KOPT-K1 (cell line): ENCODE data around the gene IDH2.
"Not testable (repeated sequence)": the region's sequence is repeated elsewhere in the genome, so short reads cannot be mapped to it uniquely, and the experiment has no call there.

Experiments
- H3K27ac ChIP-seq: fragments of 200-600 bp; sonication (generic); 2 replicates; pipeline ENCODE4 v1.5.1; 2016; ENCODE audit warnings: antibody characterized with exemption, mild to moderate bottlenecking, low read depth, low read length; ENCODE audit not compliant: poor library complexity, severe bottlenecking
- H3K36me3 ChIP-seq: fragments of 200-600 bp; sonication (generic); 2 replicates; pipeline ENCODE4 v1.5.1; 2017; ENCODE audit warnings: antibody characterized with exemption, mild to moderate bottlenecking, low read length, moderate library complexity; ENCODE audit not compliant: insufficient read depth
- H3K9me3 ChIP-seq: fragments of 200-600 bp; sonication (generic); 2 replicates; pipeline ENCODE4 v1.5.1; 2017; ENCODE audit warnings: antibody characterized with exemption, low read length, mild to moderate bottlenecking; ENCODE audit not compliant: insufficient read depth, poor library complexity, severe bottlenecking

The IDH2 gene

DNA sequence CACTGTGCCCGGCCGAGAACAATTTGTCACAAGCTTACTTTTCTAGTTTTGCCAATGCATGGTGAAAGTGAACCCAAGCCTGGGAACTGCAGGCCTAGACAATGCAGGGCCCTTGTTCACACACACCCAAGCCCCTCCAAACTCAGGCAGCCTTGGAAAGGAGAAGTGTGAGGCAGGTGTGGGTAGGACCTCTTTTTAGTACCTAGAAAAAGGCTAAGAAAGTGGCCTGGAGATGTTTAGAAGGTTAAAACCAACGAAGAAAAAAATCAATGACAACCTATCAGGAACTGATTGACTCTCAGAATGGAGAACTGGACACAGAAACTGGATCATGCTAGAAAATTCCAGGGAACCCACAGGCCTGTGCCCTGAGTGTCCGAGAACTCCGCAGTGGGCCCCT is 18.8 kb downstream of the IDH2 start:
- H3K27ac ChIP-seq = no peak overlapping the region
- peaks cover 95% of the 10 kb centered on the region for H3K36me3 ChIP-seq
- no peaks in the 10 kb centered on the region for H3K9me3 ChIP-seq

DNA sequence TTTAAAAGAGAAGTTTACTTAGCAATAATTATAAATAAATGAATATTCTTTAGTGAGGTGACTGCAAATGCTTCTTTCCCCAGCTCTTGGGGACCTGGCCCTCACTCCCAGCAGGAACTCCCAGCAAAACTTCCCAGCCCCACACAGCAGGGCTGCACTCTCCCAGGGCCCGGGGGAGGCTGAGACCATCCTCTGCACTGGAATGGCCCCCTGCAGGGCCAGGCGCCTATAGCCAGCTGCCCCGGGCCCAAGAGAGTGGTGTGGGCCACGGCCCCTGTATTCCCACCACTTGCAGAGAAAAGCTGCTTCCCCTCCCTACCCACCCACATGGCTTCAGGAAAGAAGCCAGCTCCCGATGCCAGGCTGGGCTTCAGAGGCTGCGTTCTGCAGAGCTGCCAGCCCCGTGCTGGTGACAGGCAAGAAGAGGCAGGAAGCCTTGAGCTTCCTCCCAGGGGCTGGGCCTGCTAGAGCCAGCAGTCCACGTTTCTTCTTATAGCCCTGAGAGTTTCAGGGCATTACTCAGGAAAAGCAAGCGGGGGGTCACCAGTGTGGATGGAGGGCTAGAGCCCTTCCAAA is 20.0 kb downstream of the IDH2 start:
- no peak overlapping the region for H3K27ac ChIP-seq
- H3K36me3 ChIP-seq = peaks cover 91% of the 10 kb centered on the region
- H3K9me3 ChIP-seq = no peaks in the 10 kb centered on the region

DNA sequence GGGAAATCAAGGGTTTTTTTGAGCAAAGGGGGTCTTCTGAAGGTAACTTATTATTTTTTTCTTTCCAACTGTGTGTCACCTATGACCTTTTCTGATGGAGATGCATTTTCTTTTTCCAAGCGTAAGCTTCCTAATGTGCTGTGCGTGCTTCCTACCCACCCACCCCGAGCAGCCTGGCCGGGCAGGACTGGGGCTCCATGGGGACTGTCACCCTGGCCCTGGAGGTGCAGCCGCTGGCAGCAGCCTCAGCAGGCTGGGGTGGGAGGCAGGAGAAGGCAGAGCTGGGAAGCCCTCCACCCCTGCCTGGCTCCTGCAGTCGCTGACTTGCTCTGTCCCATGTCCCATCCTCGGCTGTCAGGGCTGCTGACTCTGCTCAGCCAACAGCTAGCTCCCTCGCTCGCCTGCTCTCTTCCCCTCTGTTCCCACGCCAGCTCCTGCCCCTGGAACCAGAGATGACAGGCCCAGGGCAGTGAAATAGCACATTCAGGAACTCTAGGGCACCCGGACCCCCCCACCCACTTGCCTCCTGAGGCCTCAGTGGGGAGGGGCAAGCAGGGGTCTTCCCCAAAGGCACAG is 21.4 kb downstream of the IDH2 start:
- Histone ChIP-seq H3K9me3 (no peaks in the 10 kb centered on the region), H3K27ac (no peak overlapping the region), H3K36me3 (peaks cover 83% of the 10 kb centered on the region)

DNA sequence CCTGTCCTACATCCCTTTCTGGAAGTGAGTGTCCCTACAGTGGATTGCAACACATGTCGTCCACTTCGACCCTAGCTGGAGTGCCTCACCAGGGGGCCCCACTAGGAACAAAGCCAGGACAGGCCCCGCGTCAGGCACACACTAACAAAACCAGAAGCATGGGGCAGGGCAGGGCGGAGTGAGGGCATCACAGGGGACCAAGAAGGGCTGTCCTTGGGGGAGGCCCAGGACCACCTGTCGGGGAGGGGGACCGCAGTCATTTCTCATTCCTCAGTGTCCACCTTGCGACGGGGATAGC is 21.9 kb downstream of the IDH2 start:
- Histone ChIP-seq H3K36me3 (peaks cover 83% of the 10 kb centered on the region), H3K9me3 (no peaks in the 10 kb centered on the region)

DNA sequence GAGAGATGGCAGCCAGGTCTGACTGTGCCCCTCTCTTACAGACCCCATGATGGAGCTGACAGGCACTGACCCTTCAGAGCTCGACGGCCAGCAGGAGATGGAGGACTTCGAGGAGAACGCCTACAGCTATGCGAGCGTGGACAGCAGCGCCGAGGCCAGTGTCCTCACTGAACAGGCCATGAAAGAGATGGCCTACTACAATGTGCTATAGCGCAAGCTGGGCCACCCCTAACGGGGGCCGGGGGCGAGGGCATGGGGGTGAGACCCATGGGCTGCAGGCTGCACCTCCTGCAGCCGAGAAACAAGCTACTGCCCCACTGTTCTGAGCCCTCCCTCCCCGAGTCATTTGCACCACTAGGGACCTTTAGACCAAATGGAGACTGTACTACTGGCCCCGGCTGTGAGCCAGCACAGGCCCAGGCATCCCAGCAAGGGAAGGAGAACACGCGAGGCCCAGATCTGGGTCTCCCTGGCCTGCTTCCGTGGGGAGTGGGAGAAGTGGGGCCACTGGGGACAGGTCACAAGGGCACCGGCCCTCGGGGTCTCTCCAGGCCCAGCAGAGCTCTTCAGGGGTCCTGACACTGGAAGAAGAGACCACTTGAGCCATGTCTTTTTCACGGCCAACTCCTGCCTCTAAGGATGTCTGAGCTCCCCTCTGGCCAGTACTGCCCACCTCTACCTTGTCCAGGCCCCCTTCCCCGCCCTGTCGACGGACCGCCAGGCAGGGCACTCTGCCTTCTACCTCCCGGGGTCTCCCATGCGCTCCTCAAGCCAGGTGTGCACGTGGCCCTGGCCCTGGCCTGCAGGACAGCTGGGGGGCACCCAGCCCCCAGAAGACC is 22.4 kb downstream of the IDH2 start:
- Histone ChIP-seq H3K9me3 (no peaks in the 10 kb centered on the region), H3K27ac (no peak overlapping the region), H3K36me3 (peaks cover 83% of the 10 kb centered on the region)

More for the DNA sequence above, 21.9 kb downstream of the IDH2 start:
- H3K27ac ChIP-seq = no peak overlapping the region

DNA sequence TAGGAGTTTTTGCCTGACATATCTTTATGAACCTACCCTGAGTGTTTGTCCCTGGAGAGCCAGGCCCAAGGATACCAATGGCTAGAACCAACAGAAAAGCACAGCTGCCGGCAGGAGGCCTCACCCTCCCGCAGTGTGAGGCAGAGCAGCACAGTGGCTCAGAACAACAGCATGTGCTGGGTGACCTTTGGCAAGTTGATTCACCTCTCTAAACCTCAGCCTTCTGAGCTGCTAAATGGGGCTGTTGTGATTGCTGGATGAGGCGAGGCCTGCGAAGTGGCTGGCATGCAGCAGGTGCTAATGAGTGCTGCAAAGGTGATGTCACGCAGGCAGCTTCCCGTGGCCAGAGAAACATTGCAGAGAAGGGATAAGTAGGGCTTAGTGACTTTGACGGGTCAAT is 23.3 kb downstream of the IDH2 start:
- Histone ChIP-seq H3K36me3 (peaks cover 83% of the 10 kb centered on the region), H3K9me3 (no peaks in the 10 kb centered on the region), H3K27ac (no peak overlapping the region)

DNA sequence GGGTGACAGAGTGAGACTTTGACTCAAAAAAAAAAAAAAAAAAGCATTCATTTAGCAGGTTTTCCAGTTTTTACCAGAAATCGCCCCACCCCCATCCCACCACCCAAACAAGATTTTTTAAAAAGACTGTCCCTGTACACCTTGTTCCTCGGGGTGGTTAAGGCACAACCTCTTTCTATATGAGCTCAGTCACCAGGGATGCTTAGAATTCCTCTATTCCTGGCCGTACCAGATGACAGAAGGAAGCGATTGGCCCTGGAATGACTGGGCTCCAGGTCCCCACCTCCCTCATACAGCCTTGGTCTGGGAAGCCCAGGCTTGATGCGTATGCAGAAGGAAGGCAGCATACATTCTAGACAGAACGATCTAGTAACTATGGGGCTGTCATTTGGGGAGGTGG is 25.6 kb downstream of the IDH2 start:
- Histone ChIP-seq H3K36me3 (peaks cover 87% of the 10 kb centered on the region), H3K27ac (no peak overlapping the region), H3K9me3 (no peaks in the 10 kb centered on the region)

DNA sequence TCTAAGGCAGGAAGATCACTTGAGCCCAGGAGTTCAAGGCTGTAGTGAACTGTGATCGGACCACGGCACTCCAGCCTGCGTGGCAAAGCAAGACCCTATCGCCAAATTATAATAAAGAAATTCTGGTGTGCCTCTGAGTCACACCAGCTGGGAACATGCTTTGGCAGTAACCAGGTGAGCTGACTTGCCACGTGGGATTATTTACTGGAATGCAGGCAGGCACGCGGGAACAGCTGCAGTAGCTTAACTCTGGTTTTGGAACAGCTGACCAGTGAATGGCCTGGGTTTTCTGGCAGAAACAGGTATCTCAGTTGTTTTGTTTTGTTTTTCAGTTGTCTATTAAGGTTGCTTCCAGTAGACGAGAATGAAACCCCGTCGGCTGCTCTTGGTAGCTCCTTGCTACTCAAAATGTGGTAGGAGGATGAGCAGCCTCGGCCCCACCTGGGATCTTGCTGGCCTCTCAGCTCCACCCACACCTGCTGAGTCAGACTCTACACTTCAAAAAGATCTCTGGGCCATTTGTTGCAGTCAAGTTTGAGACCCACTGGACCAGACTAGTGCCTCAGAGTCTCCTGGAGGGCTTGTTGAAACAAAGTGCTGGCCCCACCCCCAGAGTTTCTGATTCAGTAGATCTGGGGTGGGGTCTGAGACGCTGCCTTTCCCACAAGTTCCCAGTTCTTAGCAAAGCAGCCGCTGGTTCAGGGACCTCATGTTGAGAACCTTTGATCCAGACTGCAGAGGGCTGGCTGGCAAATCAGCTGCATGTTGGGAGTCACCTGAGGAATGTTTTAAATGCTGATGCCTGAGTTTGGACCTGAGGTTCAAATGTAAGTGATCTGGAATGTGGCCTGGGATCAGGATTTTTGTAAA is 26.6 kb downstream of the IDH2 start:
- peaks cover 76% of the 10 kb centered on the region for H3K36me3 ChIP-seq
- H3K9me3 ChIP-seq = no peaks in the 10 kb centered on the region
- H3K27ac ChIP-seq = no peak overlapping the region

DNA sequence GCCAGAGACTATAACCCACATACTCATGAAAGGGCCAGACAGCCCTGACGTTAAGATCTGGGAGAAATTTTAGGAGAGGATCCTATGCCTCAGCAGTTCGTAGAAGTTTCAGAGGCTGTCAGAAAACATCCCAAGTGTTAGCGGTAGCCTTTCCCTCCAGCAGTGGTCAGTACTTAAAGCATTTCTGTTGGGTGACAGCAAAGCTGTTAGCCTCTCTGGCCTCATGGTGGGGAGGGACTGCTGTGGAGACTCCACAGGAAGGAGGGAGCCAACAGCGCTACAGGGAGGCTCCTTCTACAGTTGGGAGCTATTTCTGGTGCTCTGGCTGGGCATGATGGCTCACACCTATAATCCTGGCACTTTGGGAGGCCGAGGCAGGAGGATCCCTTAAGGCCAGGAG is 27.4 kb downstream of the IDH2 start:
- Histone ChIP-seq H3K9me3 (no peaks in the 10 kb centered on the region), H3K27ac (no peak overlapping the region), H3K36me3 (peaks cover 69% of the 10 kb centered on the region)

DNA sequence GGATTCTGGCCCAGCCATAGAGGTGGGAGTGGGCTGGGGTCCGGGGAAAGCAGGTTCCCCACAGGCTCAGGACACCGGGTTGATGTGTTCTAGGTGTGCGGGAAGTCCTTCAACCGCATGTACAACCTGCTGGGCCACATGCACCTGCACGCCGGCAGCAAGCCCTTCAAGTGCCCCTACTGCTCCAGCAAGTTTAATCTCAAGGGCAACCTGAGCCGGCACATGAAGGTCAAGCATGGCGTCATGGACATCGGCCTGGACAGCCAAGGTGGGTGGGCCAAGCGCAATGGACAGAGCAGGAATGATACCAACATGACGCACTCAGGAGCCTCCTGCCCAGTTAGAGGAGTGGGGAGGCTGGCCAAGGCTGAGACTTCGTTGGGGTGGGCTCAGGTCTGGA is 28.2 kb downstream of the IDH2 start:
- H3K36me3 ChIP-seq = peaks cover 68% of the 10 kb centered on the region
- H3K27ac ChIP-seq = no peak overlapping the region
- no peaks in the 10 kb centered on the region for H3K9me3 ChIP-seq

DNA sequence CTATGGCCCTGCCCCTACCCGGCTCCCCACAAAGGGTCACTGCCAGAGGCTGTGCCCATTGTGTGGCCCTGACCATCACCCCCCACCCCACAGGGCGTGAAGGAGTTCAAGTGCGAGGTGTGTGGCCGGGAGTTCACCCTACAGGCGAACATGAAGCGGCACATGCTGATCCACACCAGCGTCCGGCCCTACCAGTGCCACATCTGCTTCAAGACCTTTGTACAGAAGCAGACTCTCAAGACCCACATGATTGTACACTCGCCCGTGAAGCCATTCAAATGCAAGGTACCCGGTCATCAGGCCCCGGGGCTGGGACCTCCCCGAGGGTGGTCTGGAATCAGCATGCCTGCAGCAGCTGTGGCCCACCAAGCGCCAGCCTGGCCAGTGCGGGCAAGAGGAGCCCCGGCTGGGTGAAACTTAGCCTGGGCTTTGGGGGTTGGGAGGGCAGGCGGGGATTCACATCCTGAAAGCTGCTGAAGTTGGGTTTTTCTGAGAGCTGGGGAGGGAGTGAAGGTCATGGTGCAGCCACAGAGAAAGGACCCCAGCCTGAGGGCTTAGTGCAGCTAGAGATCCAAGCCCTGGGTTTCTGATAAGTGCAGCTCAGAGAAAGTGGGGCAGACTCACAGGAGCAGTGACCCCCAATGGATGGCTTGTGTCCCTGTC is 29.2 kb downstream of the IDH2 start:
- Histone ChIP-seq H3K9me3 (no peaks in the 10 kb centered on the region), H3K27ac (no peak overlapping the region), H3K36me3 (peaks cover 67% of the 10 kb centered on the region)

DNA sequence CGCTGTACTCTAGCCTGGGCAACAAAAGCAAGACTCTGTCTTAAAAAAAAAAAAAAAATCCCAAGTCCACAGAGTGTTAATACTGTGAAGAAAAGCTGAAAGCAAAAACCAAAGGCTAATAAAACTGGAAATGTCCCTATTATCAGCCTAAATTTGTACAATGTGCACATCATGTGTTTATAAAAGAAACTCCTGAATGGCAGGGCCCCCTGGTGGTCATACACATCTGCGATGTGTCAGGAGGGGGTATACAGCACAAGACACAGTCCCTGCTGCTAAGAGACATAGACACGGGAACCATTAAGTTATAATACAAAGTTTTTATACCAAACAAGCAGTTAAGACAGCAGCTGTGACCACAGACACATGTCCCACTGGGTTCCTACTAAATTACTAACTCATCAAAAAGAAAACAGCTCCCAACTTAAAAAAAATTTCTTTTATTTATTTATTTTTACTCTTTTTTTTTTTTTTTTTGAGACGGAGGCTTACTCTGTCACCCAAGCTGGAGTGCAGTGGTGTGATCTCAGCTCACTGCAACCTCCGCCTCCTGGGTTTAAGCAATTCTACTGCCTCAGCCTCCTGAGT is 31.0 kb downstream of the IDH2 start:
- Histone ChIP-seq H3K9me3 (no peaks in the 10 kb centered on the region), H3K36me3 (peaks cover 67% of the 10 kb centered on the region), H3K27ac (no peak overlapping the region)

DNA sequence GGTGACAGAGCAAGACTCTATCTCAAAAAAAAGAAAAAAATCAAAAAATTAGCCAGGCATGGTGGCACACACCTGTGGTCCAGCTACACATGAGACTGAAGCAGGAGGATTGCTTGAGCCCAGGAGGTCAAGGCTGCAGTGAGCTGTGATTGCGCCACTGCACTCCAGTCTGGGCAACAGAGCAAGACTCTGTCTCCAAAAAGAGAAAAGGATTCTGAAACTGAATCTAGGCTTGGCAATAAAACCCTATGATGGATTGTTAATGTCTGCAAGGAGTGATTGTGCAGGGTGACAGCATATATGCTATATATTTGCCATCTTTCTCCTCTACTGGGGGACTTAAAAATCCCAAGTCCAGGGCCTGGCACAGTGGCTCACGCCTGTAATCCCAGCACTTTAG is 31.6 kb downstream of the IDH2 start:
- H3K9me3 ChIP-seq, H3K27ac ChIP-seq: not testable (repeated sequence)
- peaks cover 60% of the 10 kb centered on the region for H3K36me3 ChIP-seq

DNA sequence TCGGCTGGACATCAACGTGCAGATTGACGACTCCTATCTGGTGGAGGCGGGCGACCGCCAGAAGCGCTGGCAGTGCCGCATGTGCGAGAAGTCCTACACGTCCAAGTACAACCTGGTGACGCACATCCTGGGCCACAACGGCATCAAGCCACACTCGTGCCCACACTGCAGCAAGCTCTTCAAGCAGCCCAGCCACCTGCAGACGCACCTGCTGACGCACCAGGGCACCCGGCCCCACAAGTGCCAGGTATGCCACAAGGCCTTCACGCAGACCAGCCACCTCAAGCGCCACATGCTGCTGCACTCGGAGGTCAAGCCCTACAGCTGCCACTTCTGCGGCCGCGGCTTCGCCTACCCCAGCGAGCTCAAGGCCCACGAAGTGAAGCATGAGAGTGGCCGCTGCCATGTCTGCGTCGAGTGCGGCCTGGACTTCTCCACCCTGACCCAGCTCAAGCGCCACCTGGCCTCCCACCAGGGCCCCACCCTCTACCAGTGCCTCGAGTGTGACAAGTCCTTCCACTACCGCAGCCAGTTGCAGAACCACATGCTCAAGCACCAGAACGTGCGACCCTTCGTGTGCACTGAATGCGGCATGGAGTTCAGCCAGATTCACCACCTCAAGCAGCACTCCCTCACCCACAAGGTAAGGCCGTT is 34.2 kb downstream of the IDH2 start:
- H3K27ac ChIP-seq = no peak overlapping the region
- H3K36me3 ChIP-seq = peaks cover 36% of the 10 kb centered on the region
- H3K9me3 ChIP-seq = no peaks in the 10 kb centered on the region
